Breast epithelium (tissue), 4 donors: ENCODE data around the gene NR5A2. TPM values are rescaled to one million over a fixed set of nuclear protein-coding genes. Genes with fewer than 3 reads are reported as not detected.

Source experiments
- DNase-seq, 2 donors: peaks; one replicate each; pipeline ENCODE4 v3.0.0-alpha.2; 2019; ENCODE audit warnings: low spot score in 2 of 2
- H3K27ac ChIP-seq, 2 donors: fragments of 200-600 bp; sonication (generic) in 1 of 2; one replicate each; pipeline ENCODE4 v1.5.1; 2016 to 2019; ENCODE audit warnings: mild to moderate bottlenecking in 1 of 2
- H3K27me3 ChIP-seq, 2 donors: fragments of 200-600 bp; sonication (generic) in 1 of 2; one replicate each; pipeline versions ENCODE4 v1.5.1 to v1.6.0; 2017 to 2019; ENCODE audit warnings: control low read depth in 1 of 2, mild to moderate bottlenecking in 1 of 2
- H3K36me3 ChIP-seq: fragments of 200-600 bp; one replicate; pipeline ENCODE4 v1.5.1; 2019
- H3K4me1 ChIP-seq, 2 donors: fragments of 200-600 bp; sonication (generic); one replicate each; pipeline ENCODE4 v1.5.1; 2016 to 2019; ENCODE audit warnings: control low read depth in 1 of 2
- H3K4me3 ChIP-seq, 3 donors: fragments of 200-600 bp; sonication (generic); 1 replicate in 2 of 3; 2 replicates in 1 of 3; pipeline ENCODE4 v1.5.1; 2016 to 2019; ENCODE audit warnings: mild to moderate bottlenecking in 3 of 3, moderate library complexity in 2 of 3
- H3K9me3 ChIP-seq, 2 donors: fragments of 200-600 bp; sonication (generic) in 1 of 2; one replicate each; pipeline ENCODE4 v1.5.1; 2016 to 2019; ENCODE audit warnings: control low read depth in 1 of 2
- CTCF ChIP-seq, 3 donors: fragments of 450-650 bp; IDR thresholded peaks; one replicate each; pipeline ENCODE4 v1.5.1; 2016 to 2017; ENCODE audit warnings: antibody characterized with exemption in 3 of 3, mild to moderate bottlenecking in 3 of 3, moderate library complexity in 3 of 3
- POLR2A ChIP-seq: fragments of 450-650 bp; IDR thresholded peaks from one replicate; pipeline ENCODE4 v1.6.1; 2016; ENCODE audit warnings: antibody characterized with exemption, mild to moderate bottlenecking, moderate library complexity
- POLR2AphosphoS5 ChIP-seq, 3 donors: sonication (generic); formaldehyde crosslinking; IDR thresholded peaks; one replicate each; pipeline ENCODE4 v1.6.1; 2017; ENCODE audit warnings: antibody characterized with exemption in 3 of 3
- intact Hi-C: fragments of 100-400 bp; cut with DNase I; formaldehyde crosslinking; loops from one replicate; pipeline ENCODE4 v1.15.1; 2023; ENCODE audit warnings: low total_unique reads
- total RNA-seq, 3 donors: library from RNA; depleted of rRNA; stranded (reverse); fragments of >200 nt; gene quantifications; one replicate each; pipeline ENCODE4 v1.1.0, GENCODE V29; 2016

Gene NR5A2
- total RNA-seq, 3 donors from 2014 or later: 4.1 to 5.6 (median 4.9) TPM

DNA sequence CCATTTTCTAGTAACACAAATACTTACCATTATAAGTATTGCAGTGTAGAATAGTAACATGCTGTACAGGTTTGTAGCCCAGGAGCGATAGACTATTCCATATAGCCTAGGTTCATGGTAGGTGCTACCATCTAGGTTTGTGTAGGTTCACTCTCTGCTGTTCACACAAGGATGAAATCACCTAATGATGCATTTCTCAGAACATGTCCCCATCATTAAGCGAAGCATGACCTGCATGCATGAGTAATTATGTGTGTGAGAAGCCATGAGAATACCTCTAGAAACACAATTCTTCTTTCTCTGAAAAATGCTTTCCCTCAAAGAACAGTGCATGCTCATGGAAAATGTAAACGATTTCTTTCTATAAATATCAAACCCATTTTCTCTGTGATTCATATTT lies 69.3 kb downstream of the NR5A2 start:
- Histone ChIP-seq H3K27me3 (no peaks in the 10 kb centered on the region), H3K36me3 (no peaks in the 10 kb centered on the region), H3K9me3 (no peaks in the 10 kb centered on the region), H3K4me1 (no peaks in the 10 kb centered on the region), H3K27ac (no peak overlapping the region), H3K4me3 (no peak overlapping the region)
- intact Hi-C loops: no loop called here
- DNase-seq: no peak
- TF ChIP-seq POLR2A: no peak
- no peak for TF ChIP-seq CTCF (IDR thresholded peaks at IDR 0.05)
- no peak for TF ChIP-seq POLR2AphosphoS5 (IDR thresholded peaks at IDR 0.05)

- Histone ChIP-seq H3K9me3 (no peaks in the 10 kb centered on the region), H3K4me1 (no peaks in the 10 kb centered on the region), H3K4me3 (no peak overlapping the region), H3K27ac (no peak overlapping the region), H3K36me3 (no peaks in the 10 kb centered on the region), H3K27me3 (no peaks in the 10 kb centered on the region)
- no peak for DNase-seq
- no peak for TF ChIP-seq CTCF (IDR thresholded peaks at IDR 0.05)
- no peak for TF ChIP-seq POLR2AphosphoS5 (IDR thresholded peaks at IDR 0.05)
- intact Hi-C loops: no loop called here
Observed at GRCh38 chr1:200099040-200099439, 71.5 kb downstream of the NR5A2 start.

GRCh38 chr1:200103966-200104583 lies 76.6 kb downstream of the NR5A2 start:
- Histone ChIP-seq H3K4me3 (no peak overlapping the region), H3K27me3 (no peaks in the 10 kb centered on the region), H3K36me3 (no peaks in the 10 kb centered on the region), H3K27ac (no peak overlapping the region), H3K9me3 (no peaks in the 10 kb centered on the region), H3K4me1 (no peaks in the 10 kb centered on the region)
- DNase-seq: no peak
- intact Hi-C loops: no loop called here
- TF ChIP-seq CTCF (IDR thresholded peaks at IDR 0.05): no peak
- TF ChIP-seq POLR2AphosphoS5 (IDR thresholded peaks at IDR 0.05): no peak
- TF ChIP-seq POLR2A: no peak

DNA sequence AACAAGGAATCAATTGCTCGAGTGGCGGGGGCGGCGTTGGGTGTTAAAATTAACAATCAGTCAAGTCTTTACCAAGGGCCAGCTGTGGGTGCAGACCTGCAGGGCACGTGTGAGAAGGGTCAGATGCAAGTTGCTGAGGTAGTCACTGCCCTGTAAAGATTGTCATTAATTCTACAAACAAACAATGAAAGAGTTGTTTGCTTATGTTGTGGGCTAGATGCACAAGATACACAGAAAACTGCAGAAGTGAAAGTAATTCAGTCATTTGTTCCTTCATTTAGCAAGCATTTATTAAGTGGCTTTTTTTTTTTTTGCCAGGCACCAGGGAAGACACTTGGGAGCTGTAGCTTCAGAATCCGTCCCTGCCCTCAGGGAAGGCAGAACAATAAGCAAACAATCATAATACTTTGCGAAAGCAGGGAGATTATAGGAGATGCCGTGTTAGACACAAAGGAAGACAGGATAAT lies 79.5 kb downstream of the NR5A2 start:
- TF ChIP-seq POLR2A: no peak
- no peak for TF ChIP-seq CTCF (IDR thresholded peaks at IDR 0.05)
- Histone ChIP-seq H3K27ac (no peak overlapping the region), H3K9me3 (no peaks in the 10 kb centered on the region), H3K4me1 (no peaks in the 10 kb centered on the region), H3K27me3 (no peaks in the 10 kb centered on the region), H3K36me3 (no peaks in the 10 kb centered on the region), H3K4me3 (no peak overlapping the region)
- intact Hi-C loops: no loop called here
- no peak for DNase-seq

DNA sequence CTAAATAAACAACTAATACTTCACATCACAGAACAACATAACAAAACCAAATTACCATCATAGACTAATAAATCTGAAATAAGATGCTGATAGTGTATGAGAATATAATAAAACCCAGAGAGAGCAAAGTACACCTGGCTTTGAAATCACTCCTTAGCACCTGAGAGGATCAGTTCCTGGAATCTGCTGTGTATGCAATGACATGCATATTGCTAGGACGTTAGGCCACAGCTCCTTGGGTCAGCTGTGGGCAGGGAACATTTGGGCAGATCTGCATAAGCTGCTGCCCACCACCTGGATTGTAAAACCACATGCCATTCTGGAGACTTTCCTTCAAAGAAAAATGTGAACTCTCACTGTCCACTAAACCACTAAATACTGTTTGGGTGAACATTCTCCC lies 81.1 kb downstream of the NR5A2 start:
- H3K4me1 ChIP-seq: no peaks in the 10 kb centered on the region
- no peak overlapping the region for H3K27ac ChIP-seq
- no peaks in the 10 kb centered on the region for H3K27me3 ChIP-seq
- intact Hi-C loops: no loop called here
- no peaks in the 10 kb centered on the region for H3K9me3 ChIP-seq
- H3K4me3 ChIP-seq: no peak overlapping the region
- no peak for TF ChIP-seq POLR2A
- no peak for TF ChIP-seq POLR2AphosphoS5 (IDR thresholded peaks at IDR 0.05)
- no peak for TF ChIP-seq CTCF (IDR thresholded peaks at IDR 0.05)
- H3K36me3 ChIP-seq: no peaks in the 10 kb centered on the region
- DNase-seq: no peak
